ENCODE measurements around the gene THOC2.
"Not testable (repeated sequence)": the region's sequence is repeated elsewhere in the genome, so short reads cannot be mapped to it uniquely, and the experiment has no call there.

Gene THOC2

DNA sequence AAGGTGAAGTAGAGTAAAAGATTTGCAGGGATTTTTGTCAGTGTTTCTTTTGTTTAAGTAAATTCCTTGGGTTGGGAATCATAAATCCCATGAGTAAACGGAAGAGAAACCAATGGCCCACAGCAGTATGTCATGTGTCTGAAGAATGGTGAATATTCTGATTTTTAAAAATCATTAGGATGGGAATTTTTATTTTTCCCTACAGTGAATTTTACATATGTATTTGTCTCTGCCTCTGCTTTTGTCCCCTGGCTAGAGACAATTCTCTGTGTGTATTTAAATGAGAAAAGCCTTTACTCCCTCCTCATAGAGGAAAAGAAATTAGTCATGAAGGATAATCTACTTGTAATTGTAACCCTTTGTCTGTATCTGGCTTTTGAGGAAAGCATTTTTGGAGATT, 152.1 kb downstream of the THOC2 start:
- peaks cover 40% of the 10 kb centered on the region for H3K4me1 ChIP-seq (ENCODE audit: low read length)
- no peaks in the 10 kb centered on the region for H3K27me3 ChIP-seq (ENCODE audit: low read depth, low read length)
- H3K27ac ChIP-seq (ENCODE audit: low read length) = peak overlapping the region; percentile 38
- no peaks in the 10 kb centered on the region for H3K79me2 ChIP-seq (ENCODE audit: low read length)
- H4K20me1 ChIP-seq (ENCODE audit: insufficient read depth, low read length) = no peaks in the 10 kb centered on the region
- H2AFZ ChIP-seq (ENCODE audit: low read depth, low read length) = no peak overlapping the region
- H3K9ac ChIP-seq (ENCODE audit: low read length) = 0 out of 2 replicates have a peak overlapping the region, but pooled peaks have one; percentile 0
- peak overlapping the region; percentile 84 for H3K4me2 ChIP-seq (ENCODE audit: low read length)
- no peak overlapping the region for H3K4me3 ChIP-seq (ENCODE audit: low read length)
- no peaks in the 10 kb centered on the region for H3K9me3 ChIP-seq (ENCODE audit: insufficient read depth, low read length)
- no peaks in the 10 kb centered on the region for H3K36me3 ChIP-seq (replicated peaks; ENCODE audit: low read depth, low read length)
- TF ChIP-seq EZH2phosphoT487 (IDR thresholded peaks at IDR 0.05; ENCODE audit: low read depth) (no peak), CTCF (IDR thresholded peaks at IDR 0.05; ENCODE audit: low read depth, low read length) (no peak)

DNA sequence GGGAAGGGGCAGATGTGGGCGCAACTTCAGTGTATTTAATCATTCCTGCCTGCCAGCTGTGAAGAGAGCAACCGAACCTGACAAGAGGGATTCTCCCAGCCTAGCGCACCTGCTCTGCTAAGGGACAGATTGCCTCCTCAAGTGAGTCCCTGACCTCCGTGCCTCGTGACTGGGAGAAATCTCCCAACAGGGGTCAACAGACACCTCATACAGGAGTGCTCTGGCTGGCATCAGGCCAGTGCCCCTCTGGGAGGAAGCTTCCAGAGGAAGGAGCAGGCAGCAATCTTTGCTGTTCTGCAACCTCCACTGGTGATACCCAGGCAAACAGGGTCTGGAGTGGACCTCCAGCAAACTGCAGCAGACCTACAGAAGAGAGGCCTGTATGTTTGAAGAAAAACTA, 158.8 kb downstream of the THOC2 start:
- not testable (repeated sequence) for H3K27me3 ChIP-seq (ENCODE audit: low read depth, low read length); H3K36me3 ChIP-seq (replicated peaks; ENCODE audit: low read depth, low read length)

DNA sequence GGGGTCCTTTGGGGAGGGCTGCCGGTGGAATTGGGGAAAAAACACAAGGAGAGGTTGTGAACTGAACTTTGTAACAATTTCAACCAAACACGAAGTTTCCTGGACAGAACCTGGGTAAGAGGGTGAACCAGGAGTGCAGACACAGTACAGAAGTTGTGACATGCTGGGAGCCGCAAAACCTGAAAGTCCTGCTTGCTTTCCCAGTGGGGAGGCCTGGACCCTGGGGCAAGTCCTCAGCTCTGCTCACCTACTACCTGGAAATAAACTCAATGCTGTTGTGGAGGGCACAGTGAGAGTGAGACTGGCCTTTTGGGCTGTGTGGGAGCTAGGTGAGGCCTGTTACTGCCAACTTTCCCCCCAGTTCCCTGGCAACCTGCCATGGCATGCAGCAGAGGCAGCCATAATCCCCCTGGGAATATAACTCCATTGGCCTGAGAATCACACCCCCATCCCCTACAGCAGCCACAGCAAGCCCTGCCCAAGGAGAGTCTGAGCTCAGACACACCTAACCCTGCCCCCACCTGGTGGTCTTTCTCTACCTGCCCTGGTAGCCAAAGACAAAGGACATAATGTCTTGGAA, 162.8 kb downstream of the THOC2 start:
- H3K27ac ChIP-seq (ENCODE audit: low read length) = no peak overlapping the region
- no peak overlapping the region for H3K9ac ChIP-seq (ENCODE audit: low read length)
- H2AFZ ChIP-seq (ENCODE audit: low read depth, low read length) = no peak overlapping the region
- TF ChIP-seq CTCF (IDR thresholded peaks at IDR 0.05; ENCODE audit: low read depth, low read length) = no peak
- TF ChIP-seq EZH2phosphoT487 (IDR thresholded peaks at IDR 0.05; ENCODE audit: low read depth) = no peak
- H3K4me2 ChIP-seq (ENCODE audit: low read length) = no peak overlapping the region
- H3K36me3 ChIP-seq (replicated peaks; ENCODE audit: low read depth, low read length) = no peaks in the 10 kb centered on the region
- H3K9me3 ChIP-seq (ENCODE audit: insufficient read depth, low read length) = no peaks in the 10 kb centered on the region
- no peaks in the 10 kb centered on the region for H3K79me2 ChIP-seq (ENCODE audit: low read length)
- no peaks in the 10 kb centered on the region for H3K27me3 ChIP-seq (ENCODE audit: low read depth, low read length)
- H3K4me3 ChIP-seq (ENCODE audit: low read length) = no peak overlapping the region
- no peaks in the 10 kb centered on the region for H4K20me1 ChIP-seq (ENCODE audit: insufficient read depth, low read length)
- no peaks in the 10 kb centered on the region for H3K4me1 ChIP-seq (ENCODE audit: low read length)

More for the DNA sequence above, 158.8 kb downstream of the THOC2 start:
- H3K4me2 ChIP-seq (ENCODE audit: low read length); H3K9me3 ChIP-seq (ENCODE audit: insufficient read depth, low read length); H3K79me2 ChIP-seq (ENCODE audit: low read length); H3K4me3 ChIP-seq (ENCODE audit: low read length); H3K9ac ChIP-seq (ENCODE audit: low read length); H3K4me1 ChIP-seq (ENCODE audit: low read length); H4K20me1 ChIP-seq (ENCODE audit: insufficient read depth, low read length); H3K27ac ChIP-seq (ENCODE audit: low read length); H2AFZ ChIP-seq (ENCODE audit: low read depth, low read length): not testable (repeated sequence)

- no peaks in the 10 kb centered on the region for H3K4me1 ChIP-seq (ENCODE audit: low read length)
- H3K4me3 ChIP-seq (ENCODE audit: low read length) = no peak overlapping the region
- H3K79me2 ChIP-seq (ENCODE audit: low read length) = no peaks in the 10 kb centered on the region
- no peak for TF ChIP-seq CTCF (IDR thresholded peaks at IDR 0.05; ENCODE audit: low read depth, low read length)
- no peak overlapping the region for H3K9ac ChIP-seq (ENCODE audit: low read length)
- no peaks in the 10 kb centered on the region for H4K20me1 ChIP-seq (ENCODE audit: insufficient read depth, low read length)
- H3K4me2 ChIP-seq (ENCODE audit: low read length) = no peak overlapping the region
- H3K9me3 ChIP-seq (ENCODE audit: insufficient read depth, low read length) = no peaks in the 10 kb centered on the region
- no peak overlapping the region for H2AFZ ChIP-seq (ENCODE audit: low read depth, low read length)
- H3K36me3 ChIP-seq (replicated peaks; ENCODE audit: low read depth, low read length) = no peaks in the 10 kb centered on the region
- H3K27me3 ChIP-seq (ENCODE audit: low read depth, low read length) = no peaks in the 10 kb centered on the region
- no peak overlapping the region for H3K27ac ChIP-seq (ENCODE audit: low read length)
Observed at GRCh38 chrX:123563167-123563566, 169.7 kb downstream of the THOC2 start.
